Measurements from ENCODE around the gene ZNF630. TPM values are rescaled to one million over a fixed set of nuclear protein-coding genes. Genes with fewer than 3 reads are reported as not detected.
A peak's percentile ranks its signal among the peaks of the same experiment; 100 is the strongest.

ZNF630 gene
- total and polyA plus RNA-seq, 8 donors = 1.6 to 13.3 (median 2.4) TPM

DNA sequence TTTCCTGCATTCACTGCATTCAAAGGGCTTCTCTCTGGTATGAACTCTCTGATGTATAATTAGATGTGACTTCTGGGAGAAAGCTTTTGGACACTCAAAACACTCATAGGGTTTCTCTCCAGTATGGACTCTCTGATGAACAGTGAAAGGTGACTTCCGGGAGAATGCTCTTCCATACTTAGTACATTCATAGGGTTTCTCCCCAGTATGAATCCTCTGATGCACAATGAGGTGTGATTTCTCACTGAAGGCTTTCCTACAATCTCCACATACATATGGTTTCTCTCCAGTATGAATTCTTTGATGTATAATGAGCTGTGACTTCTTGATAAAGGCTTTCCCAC lies 12.2 kb downstream of the ZNF630 start:
- Histone ChIP-seq H3K4me1 (no peaks in the 10 kb centered on the region), H3K4me3 (no peak overlapping the region), H3K36me3 (peaks cover 0 to 59% (median 49%) of the 10 kb centered on the region in 4 donors), H3K27ac (no peak overlapping the region), H3K9me3 (peaks cover 0 to 65% (median 28%) of the 10 kb centered on the region in 4 donors), H3K27me3 (no peaks in the 10 kb centered on the region)
- no peak for DNase-seq
- 76 to 100% (median 85%) methylated on average over 1 of the region's 1 CpG for WGBS, 5 donors
- intact Hi-C loops (cut with DNase I; ENCODE audit: low total_unique reads) = no loop called here
- TF ChIP-seq CTCF (IDR thresholded peaks at IDR 0.05) (no peak), EP300 (IDR thresholded peaks at IDR 0.05) (no peak)

DNA sequence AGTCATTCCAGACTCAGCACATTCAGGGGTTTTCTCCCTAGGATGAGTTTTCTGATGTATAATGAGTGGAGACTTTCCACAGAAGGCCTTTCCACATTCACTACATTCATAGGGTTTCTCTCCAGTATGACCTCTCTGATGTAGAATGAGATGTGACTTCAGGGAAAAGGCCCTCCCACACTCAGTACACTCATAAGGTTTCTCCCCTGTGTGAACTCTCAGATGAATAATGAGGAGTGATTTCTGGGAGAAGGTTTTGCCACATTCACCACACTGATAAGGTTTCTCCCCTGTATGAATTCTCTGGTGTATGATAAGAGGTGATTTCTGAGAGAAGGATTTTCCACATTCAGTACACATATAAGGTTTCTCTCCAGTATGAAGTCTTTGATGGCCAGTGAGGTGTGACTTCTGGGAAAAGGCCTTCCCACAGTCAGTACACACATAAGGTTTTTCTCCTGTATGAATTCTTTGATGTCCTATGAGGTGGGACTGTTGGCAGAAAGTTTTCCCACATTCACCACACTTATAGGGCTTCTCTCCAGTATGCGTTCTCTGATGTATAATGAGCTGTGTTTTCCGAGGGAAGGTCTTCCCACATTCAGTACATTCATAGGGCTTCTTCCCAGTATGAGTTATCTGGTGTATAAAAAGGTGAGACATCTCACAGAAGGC lies 12.7 kb downstream of the ZNF630 start:
- WGBS, 5 donors = 65 to 100% (median 92%) methylated on average over 2 of the region's 2 CpGs
- no peak for DNase-seq
- intact Hi-C loops (cut with DNase I; ENCODE audit: low total_unique reads) = no loop called here
- Histone ChIP-seq H3K4me3 (no peak overlapping the region), H3K27me3 (no peaks in the 10 kb centered on the region), H3K27ac (no peak overlapping the region), H3K4me1 (no peaks in the 10 kb centered on the region), H3K9me3 (peaks cover 0 to 65% (median 28%) of the 10 kb centered on the region in 4 donors), H3K36me3 (peaks cover 0 to 55% (median 47%) of the 10 kb centered on the region in 4 donors)
- TF ChIP-seq EP300 (IDR thresholded peaks at IDR 0.05) (no peak), POLR2A (IDR thresholded peaks at IDR 0.05) (no peak), POLR2AphosphoS5 (IDR thresholded peaks at IDR 0.05) (no peak), CTCF (IDR thresholded peaks at IDR 0.05) (no peak)

GRCh38 chrX:48046846-48047245 lies 24.6 kb downstream of the ZNF630 start:
- Histone ChIP-seq H3K4me1 (no peaks in the 10 kb centered on the region), H3K27ac (peak overlapping the region in 1 of 5 donors; percentile 39), H3K36me3 (no peaks in the 10 kb centered on the region), H3K4me3 (no peak overlapping the region), H3K27me3 (no peaks in the 10 kb centered on the region), H3K9me3 (no peaks in the 10 kb centered on the region)
- WGBS, 5 donors = 62 to 79% (median 69%) methylated on average over 4 to 5 of the region's 5 CpGs
- TF ChIP-seq EP300 (IDR thresholded peaks at IDR 0.05) (no peak), POLR2AphosphoS5 (IDR thresholded peaks at IDR 0.05) (no peak), CTCF (IDR thresholded peaks at IDR 0.05) (no peak), POLR2A (IDR thresholded peaks at IDR 0.05) (no peak)
- no peak for DNase-seq
- intact Hi-C loops (cut with DNase I; ENCODE audit: low total_unique reads) = no loop called here

DNA sequence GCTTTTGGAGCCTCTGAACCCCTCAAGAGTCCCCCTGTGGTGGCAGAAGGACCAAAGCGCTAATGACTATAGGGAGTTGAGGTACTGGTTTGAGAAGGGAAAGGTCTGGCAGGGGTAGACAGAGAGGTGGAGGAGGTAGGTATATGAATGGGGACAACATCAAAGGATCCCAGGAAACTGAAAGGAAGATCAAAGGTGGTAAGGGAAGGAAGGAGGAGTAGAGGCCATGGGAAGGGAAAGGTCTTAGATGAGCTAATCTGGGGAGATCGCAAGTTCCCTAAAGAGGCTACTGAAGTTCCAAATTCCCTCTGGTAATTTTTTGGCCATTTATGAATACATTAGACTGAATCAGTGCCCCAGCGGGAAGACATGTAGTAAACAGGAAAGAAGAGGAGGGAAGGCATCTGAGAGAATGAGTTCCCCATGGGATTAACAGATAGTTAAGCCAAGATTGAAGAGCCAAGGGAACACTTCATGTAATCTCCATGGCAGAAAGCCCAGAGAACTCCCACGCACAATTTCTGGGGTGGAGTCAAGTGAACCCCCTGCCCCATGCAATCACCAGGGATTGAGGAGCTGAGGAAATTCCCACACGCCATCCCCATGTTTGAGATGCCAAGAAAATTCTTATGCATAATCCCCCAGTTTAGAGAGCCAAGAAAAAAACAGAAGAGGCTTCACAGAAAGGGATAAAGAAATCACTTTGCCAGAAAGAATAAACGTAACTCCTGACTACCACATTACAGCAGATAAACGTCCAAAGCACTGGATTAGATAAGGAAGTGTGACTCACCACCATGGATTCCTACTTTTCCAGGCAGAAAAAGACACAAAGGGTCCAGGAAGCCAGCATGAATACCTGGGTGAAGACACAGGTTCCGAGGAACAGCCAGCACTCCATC lies 25.8 kb downstream of the ZNF630 start:
- DNase-seq = peak in 1 of 2 donors; percentile 72
- Histone ChIP-seq H3K4me3 (no peak overlapping the region), H3K9me3 (no peaks in the 10 kb centered on the region), H3K27ac (peak overlapping the region in 4 of 5 donors; percentile 8 to 42 (median 38)), H3K27me3 (no peaks in the 10 kb centered on the region), H3K36me3 (no peaks in the 10 kb centered on the region), H3K4me1 (no peaks in the 10 kb centered on the region)
- 48 to 61% (median 54%) methylated on average over 8 of the region's 8 CpGs for WGBS, 5 donors
- TF ChIP-seq EP300 (IDR thresholded peaks at IDR 0.05) = no peak
- no peak for TF ChIP-seq CTCF (IDR thresholded peaks at IDR 0.05)
- TF ChIP-seq POLR2A (IDR thresholded peaks at IDR 0.05) = no peak
- TF ChIP-seq POLR2AphosphoS5 (IDR thresholded peaks at IDR 0.05) = no peak
- intact Hi-C loops (cut with DNase I; ENCODE audit: low total_unique reads) = no loop called here
